ENCODE data around the gene PTOV1. TPM values are rescaled to one million over a fixed set of nuclear protein-coding genes. Genes with fewer than 3 reads are reported as not detected.
A peak's percentile ranks its signal among the peaks of the same experiment; 100 is the strongest.

The PTOV1 gene
- total RNA-seq, 1 experiment from 2014 or later = 67.8 TPM

DNA sequence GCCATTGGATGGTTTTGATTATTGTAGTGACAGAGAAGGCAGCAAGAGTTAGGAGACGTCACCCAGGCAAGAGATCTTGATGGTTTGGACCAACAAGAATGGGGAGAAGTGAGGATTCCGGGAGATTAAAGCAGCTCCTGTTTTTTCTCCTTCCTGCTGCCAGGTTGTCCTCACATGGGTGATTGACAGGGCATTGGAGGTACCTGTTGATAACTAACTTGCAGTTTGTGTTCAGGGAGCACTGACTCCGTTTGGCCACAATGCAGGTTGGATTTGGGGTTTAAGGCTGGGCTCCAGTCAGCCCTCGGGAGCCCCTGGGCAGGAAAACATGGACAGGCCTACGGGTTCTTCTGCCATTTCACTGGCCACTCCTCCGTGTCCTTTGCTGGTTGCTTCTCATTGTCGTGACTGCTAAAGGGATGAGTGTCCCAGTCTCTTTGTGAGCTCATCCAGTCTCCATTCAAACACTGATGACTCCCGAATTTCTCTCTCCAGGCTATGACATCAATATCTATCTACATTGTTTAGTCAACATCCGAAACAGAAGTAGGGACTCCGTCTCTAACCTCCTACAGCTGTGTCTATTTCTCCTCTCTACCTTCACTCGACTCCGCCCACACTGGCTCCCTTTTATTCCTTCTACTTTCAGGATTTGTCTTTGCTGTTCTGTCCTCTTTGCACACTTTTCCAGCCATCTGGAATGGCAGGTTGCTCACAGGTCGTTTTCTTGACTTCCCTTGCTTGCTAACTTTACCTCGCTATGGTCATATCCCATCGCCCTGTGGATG is 1.3 kb upstream of the PTOV1 start:
- Histone ChIP-seq H2AFZ (ENCODE audit: low read length) (no peak overlapping the region), H3K4me3 (ENCODE audit: low read length) (peak overlapping the region; percentile 72), H3K9ac (ENCODE audit: low read length) (no peak overlapping the region), H3K9me2 (replicated peaks; ENCODE audit: insufficient read depth, low read length) (no peaks in the 10 kb centered on the region), H3K27ac (ENCODE audit: low read length) (no peak overlapping the region), H3K27me3 (ENCODE audit: low read length) (no peaks in the 10 kb centered on the region), H3K36me3 (ENCODE audit: insufficient read depth, low read length) (no peaks in the 10 kb centered on the region; the same call in 1 of the 2 replicates), H3K9me3 (ENCODE audit: low read length) (no peaks in the 10 kb centered on the region; the same call in 1 of the 2 replicates), H3K4me2 (ENCODE audit: low read depth, low read length, poor library complexity, severe bottlenecking) (peak overlapping the region; percentile 92), H3K79me2 (ENCODE audit: low read length) (peaks cover 29% of the 10 kb centered on the region), H4K20me1 (ENCODE audit: insufficient read depth, low read depth, low read length) (peaks cover 32% of the 10 kb centered on the region), H3K4me1 (ENCODE audit: low read length) (peaks cover 33% of the 10 kb centered on the region)
- no peak for DNase-seq

DNA sequence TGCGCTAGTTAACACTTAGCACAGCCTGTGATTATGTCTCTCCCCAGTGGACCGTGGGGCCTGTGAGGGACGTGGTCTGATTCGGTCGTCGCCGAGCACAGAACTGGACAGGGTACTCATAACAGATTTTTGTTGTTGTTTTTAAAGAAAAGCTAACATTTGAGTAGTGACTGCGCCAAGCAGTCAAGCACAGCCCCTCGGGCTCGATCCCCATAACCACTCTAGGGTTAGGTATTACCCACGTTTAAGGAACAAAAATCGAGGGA is 805 bp upstream of the PTOV1 start:
- no peak overlapping the region for H3K27ac ChIP-seq (ENCODE audit: low read length)
- peaks cover 3% of the 10 kb centered on the region; the same call in 1 of the 2 replicates for H3K36me3 ChIP-seq (ENCODE audit: insufficient read depth, low read length)
- H3K4me3 ChIP-seq (ENCODE audit: low read length) = peak overlapping the region; percentile 72
- H3K27me3 ChIP-seq (ENCODE audit: low read length) = no peaks in the 10 kb centered on the region
- peak overlapping the region; percentile 92 for H3K4me2 ChIP-seq (ENCODE audit: low read depth, low read length, poor library complexity, severe bottlenecking)
- H2AFZ ChIP-seq (ENCODE audit: low read length) = no peak overlapping the region; the same call in 1 of the 2 replicates
- peak overlapping the region; percentile 85; the same call in 1 of the 2 replicates for H3K9ac ChIP-seq (ENCODE audit: low read length)
- no peaks in the 10 kb centered on the region; the same call in 1 of the 2 replicates for H3K9me3 ChIP-seq (ENCODE audit: low read length)
- peaks cover 35% of the 10 kb centered on the region for H4K20me1 ChIP-seq (ENCODE audit: insufficient read depth, low read depth, low read length)
- DNase-seq = no peak
- peaks cover 30% of the 10 kb centered on the region for H3K4me1 ChIP-seq (ENCODE audit: low read length)
- H3K79me2 ChIP-seq (ENCODE audit: low read length) = peaks cover 29% of the 10 kb centered on the region
- no peaks in the 10 kb centered on the region for H3K9me2 ChIP-seq (replicated peaks; ENCODE audit: insufficient read depth, low read length)

DNA sequence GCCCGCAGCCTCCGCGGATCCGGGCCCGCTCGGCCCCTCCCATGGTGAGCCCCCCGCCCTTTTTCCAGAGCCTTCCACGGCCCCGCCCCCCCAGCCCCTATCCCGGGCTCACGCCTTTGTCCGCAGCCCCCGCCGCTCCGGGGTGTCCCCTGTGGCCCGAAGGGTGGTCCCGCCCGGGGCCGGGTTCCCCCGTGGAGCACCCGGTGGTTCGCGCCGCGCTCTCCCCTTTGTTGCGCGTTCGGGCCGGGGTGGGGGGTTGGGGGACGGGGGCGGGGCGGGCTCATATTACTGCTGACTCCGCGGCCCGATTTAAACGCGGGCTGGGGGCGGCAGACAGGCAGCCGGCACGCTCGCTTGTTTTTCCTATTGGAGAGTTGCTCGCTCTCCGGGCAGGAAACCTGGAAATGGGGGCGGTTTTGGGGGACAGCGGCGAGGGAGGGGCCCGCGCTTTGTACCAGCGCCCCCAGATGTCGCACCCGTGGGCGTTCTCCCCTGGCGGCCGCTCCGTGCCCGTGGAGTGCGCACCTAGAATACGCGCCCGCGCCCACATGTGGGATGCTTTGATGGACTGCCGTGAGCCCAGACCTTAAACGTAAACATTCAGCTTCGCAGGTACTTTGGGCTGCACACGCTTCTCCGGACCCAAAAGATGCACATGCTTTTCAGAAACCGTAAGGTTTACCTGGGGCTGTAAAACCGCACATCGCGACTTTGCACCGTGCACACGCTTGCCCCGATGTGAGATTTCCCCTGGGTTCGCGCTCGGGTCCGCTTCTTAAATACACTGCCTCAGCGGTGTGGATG is 699 bp downstream of the PTOV1 start:
- Histone ChIP-seq H4K20me1 (ENCODE audit: insufficient read depth, low read depth, low read length) (peaks cover 50% of the 10 kb centered on the region), H3K4me3 (ENCODE audit: low read length) (peak overlapping the region; percentile 72), H3K9me3 (ENCODE audit: low read length) (no peaks in the 10 kb centered on the region; the same call in 1 of the 2 replicates), H3K27me3 (ENCODE audit: low read length) (no peaks in the 10 kb centered on the region), H3K4me2 (ENCODE audit: low read depth, low read length, poor library complexity, severe bottlenecking) (peak overlapping the region; percentile 92), H3K9me2 (replicated peaks; ENCODE audit: insufficient read depth, low read length) (no peaks in the 10 kb centered on the region), H3K27ac (ENCODE audit: low read length) (peak overlapping the region; percentile 70; the same call in 1 of the 2 replicates), H2AFZ (ENCODE audit: low read length) (no peak overlapping the region), H3K36me3 (ENCODE audit: insufficient read depth, low read length) (peaks cover 8% of the 10 kb centered on the region), H3K9ac (ENCODE audit: low read length) (peak overlapping the region; percentile 85), H3K4me1 (ENCODE audit: low read length) (peaks cover 30% of the 10 kb centered on the region), H3K79me2 (ENCODE audit: low read length) (peaks cover 29% of the 10 kb centered on the region)
- DNase-seq = peak; percentile 86

GRCh38 chr19:49852631-49853126 is 1.7 kb downstream of the PTOV1 start:
- Histone ChIP-seq H3K9me2 (replicated peaks; ENCODE audit: insufficient read depth, low read length) (no peaks in the 10 kb centered on the region), H4K20me1 (ENCODE audit: insufficient read depth, low read depth, low read length) (peaks cover 50% of the 10 kb centered on the region), H3K9ac (ENCODE audit: low read length) (peak overlapping the region; percentile 85), H2AFZ (ENCODE audit: low read length) (no peak overlapping the region), H3K27ac (ENCODE audit: low read length) (no peak overlapping the region), H3K9me3 (ENCODE audit: low read length) (no peaks in the 10 kb centered on the region; the same call in 1 of the 2 replicates), H3K27me3 (ENCODE audit: low read length) (no peaks in the 10 kb centered on the region), H3K36me3 (ENCODE audit: insufficient read depth, low read length) (peaks cover 16% of the 10 kb centered on the region), H3K4me2 (ENCODE audit: low read depth, low read length, poor library complexity, severe bottlenecking) (peak overlapping the region; percentile 81), H3K79me2 (ENCODE audit: low read length) (peaks cover 29% of the 10 kb centered on the region), H3K4me3 (ENCODE audit: low read length) (peak overlapping the region; percentile 72), H3K4me1 (ENCODE audit: low read length) (peaks cover 30% of the 10 kb centered on the region)
- peak; percentile 57 for DNase-seq

GRCh38 chr19:49853852-49854377 is 3.0 kb downstream of the PTOV1 start:
- Histone ChIP-seq H3K9ac (ENCODE audit: low read length) (no peak overlapping the region; the same call in none of the 2 replicates), H3K27ac (ENCODE audit: low read length) (no peak overlapping the region), H3K27me3 (ENCODE audit: low read length) (no peaks in the 10 kb centered on the region), H3K9me2 (replicated peaks; ENCODE audit: insufficient read depth, low read length) (no peaks in the 10 kb centered on the region), H3K4me1 (ENCODE audit: low read length) (peaks cover 30% of the 10 kb centered on the region), H3K4me2 (ENCODE audit: low read depth, low read length, poor library complexity, severe bottlenecking) (no peak overlapping the region), H3K4me3 (ENCODE audit: low read length) (no peak overlapping the region), H2AFZ (ENCODE audit: low read length) (no peak overlapping the region), H4K20me1 (ENCODE audit: insufficient read depth, low read depth, low read length) (peaks cover 50% of the 10 kb centered on the region), H3K79me2 (ENCODE audit: low read length) (peaks cover 29% of the 10 kb centered on the region), H3K9me3 (ENCODE audit: low read length) (no peaks in the 10 kb centered on the region; the same call in 1 of the 2 replicates), H3K36me3 (ENCODE audit: insufficient read depth, low read length) (peaks cover 28% of the 10 kb centered on the region)
- DNase-seq = no peak

GRCh38 chr19:49854378-49855263 is 3.7 kb downstream of the PTOV1 start:
- Histone ChIP-seq H2AFZ (ENCODE audit: low read length) (no peak overlapping the region), H4K20me1 (ENCODE audit: insufficient read depth, low read depth, low read length) (peaks cover 50% of the 10 kb centered on the region), H3K9me3 (ENCODE audit: low read length) (no peaks in the 10 kb centered on the region), H3K4me1 (ENCODE audit: low read length) (peaks cover 30% of the 10 kb centered on the region), H3K9ac (ENCODE audit: low read length) (no peak overlapping the region), H3K36me3 (ENCODE audit: insufficient read depth, low read length) (peaks cover 29% of the 10 kb centered on the region), H3K79me2 (ENCODE audit: low read length) (peaks cover 29% of the 10 kb centered on the region), H3K9me2 (replicated peaks; ENCODE audit: insufficient read depth, low read length) (no peaks in the 10 kb centered on the region), H3K27me3 (ENCODE audit: low read length) (no peaks in the 10 kb centered on the region), H3K27ac (ENCODE audit: low read length) (no peak overlapping the region), H3K4me3 (ENCODE audit: low read length) (no peak overlapping the region), H3K4me2 (ENCODE audit: low read depth, low read length, poor library complexity, severe bottlenecking) (no peak overlapping the region)
- no peak for DNase-seq

GRCh38 chr19:49855277-49855675 is 4.3 kb downstream of the PTOV1 start:
- Histone ChIP-seq H3K27ac (ENCODE audit: low read length) (no peak overlapping the region), H3K36me3 (ENCODE audit: insufficient read depth, low read length) (peaks cover 29% of the 10 kb centered on the region; the same call in 1 of the 2 replicates), H2AFZ (ENCODE audit: low read length) (no peak overlapping the region), H3K9me3 (ENCODE audit: low read length) (no peaks in the 10 kb centered on the region), H3K4me1 (ENCODE audit: low read length) (peaks cover 26% of the 10 kb centered on the region), H3K9ac (ENCODE audit: low read length) (no peak overlapping the region), H3K79me2 (ENCODE audit: low read length) (peaks cover 29% of the 10 kb centered on the region), H3K4me3 (ENCODE audit: low read length) (no peak overlapping the region), H3K4me2 (ENCODE audit: low read depth, low read length, poor library complexity, severe bottlenecking) (no peak overlapping the region), H3K9me2 (replicated peaks; ENCODE audit: insufficient read depth, low read length) (no peaks in the 10 kb centered on the region), H3K27me3 (ENCODE audit: low read length) (no peaks in the 10 kb centered on the region), H4K20me1 (ENCODE audit: insufficient read depth, low read depth, low read length) (peaks cover 45% of the 10 kb centered on the region)
- DNase-seq = peak; percentile 70

Measured in Karpas-422 (cell line).